HepG2 (cell line): ENCODE results near the gene C1QTNF1. TPM values are rescaled to one million over a fixed set of nuclear protein-coding genes. Genes with fewer than 3 reads are reported as not detected.
A peak's percentile ranks its signal among the peaks of the same experiment; 100 is the strongest.

ENCODE experiments used
- ATAC-seq: fragments of 200-7000 bp; cut with Tn5 transposase; 3 replicates; pipeline ENCODE4 v1.9.1; 2020; ENCODE audit warnings: mild to moderate bottlenecking, moderate library complexity
- BruUV-seq: library from RNA; stranded (reverse); fragments of 400-500 nt; replicated peaks from 2 replicates; lab custom pipeline; 2021; lab: Mats Ljungman, UMichigan
- CTCF ChIA-PET: fragments of 300-600 bp; formaldehyde crosslinking; extraction: SDS; loops from one replicate; lab custom pipeline; 2021; ENCODE audit warnings: low total read pairs, inconsistent platforms, low intra/inter-chr PET ratio; lab: Yijun Ruan, JAX
- POLR2A ChIA-PET: fragments of 350-600 bp; sonication (Branson Sonifier 250); formaldehyde crosslinking; loops from one replicate; lab custom pipeline; 2020; ENCODE audit warnings: antibody characterized with exemption, inconsistent platforms; lab: Yijun Ruan, JAX
- DNase-seq: peaks from one replicate; pipeline ENCODE4 v3.0.0-alpha.2; 2015; ENCODE audit warnings: low spot score
- FAIRE-seq: peaks from 3 replicates; lab custom pipeline; 2011; peaks lifted over from hg19 to GRCh38; lab: Jason Lieb, UNC
- H2AFZ ChIP-seq: one replicate; pipeline ENCODE4 v1.6.1; 2011; ENCODE audit warnings: low read length, inconsistent platforms
- H3K27ac ChIP-seq: fragments of 300-600 bp; 3 replicates; pipeline ENCODE4 v1.8.0; 2011; ENCODE audit warnings: mixed run types, mild to moderate bottlenecking, mixed read lengths, low read length, inconsistent platforms; ENCODE audit not compliant: insufficient read depth; ENCODE audit errors: extremely low read length
- H3K27me3 ChIP-seq, 2 experiments: fragments of 200-600 bp in 1 of 2; 2 replicates in 1 of 2; 3 replicates in 1 of 2; pipeline versions ENCODE4 v1.6.0 to v1.8.0; 2011; ENCODE audit warnings: low read length in 2 of 2, mild to moderate bottlenecking in 2 of 2, moderate library complexity in 2 of 2, inconsistent platforms in 1 of 2; ENCODE audit not compliant: insufficient read depth in 2 of 2, control insufficient read depth in 1 of 2
- H3K36me3 ChIP-seq, 2 experiments: fragments of 200-600 bp in 1 of 2; replicated peaks in 1 of 2; 2 replicates in 1 of 2; 3 replicates in 1 of 2; pipeline versions ENCODE4 v1.5.1 to v1.8.0; 2011; ENCODE audit warnings: low read length in 2 of 2, inconsistent platforms in 1 of 2; ENCODE audit not compliant: insufficient read depth in 2 of 2, control insufficient read depth in 1 of 2
- H3K4me1 ChIP-seq: 2 replicates; pipeline ENCODE4 v1.5.1; 2012; ENCODE audit warnings: low read length, inconsistent platforms; ENCODE audit not compliant: insufficient read depth
- H3K4me2 ChIP-seq: 2 replicates; pipeline ENCODE4 v1.6.0; 2011; ENCODE audit warnings: low read depth, low read length, inconsistent platforms
- H3K4me3 ChIP-seq, 3 experiments: fragments of 200-600 bp in 1 of 3; sonication (generic), shearing (Covaris generic) in 1 of 3; replicated peaks in 1 of 3; 2 replicates each; pipeline ENCODE4 v1.5.1; 2011 to 2016; ENCODE audit warnings: low read length in 3 of 3, inconsistent platforms in 2 of 3, low read depth in 2 of 3, mild to moderate bottlenecking in 2 of 3, control low read depth in 1 of 3, mixed read lengths in 1 of 3; ENCODE audit not compliant: insufficient read depth in 1 of 3
- H3K79me2 ChIP-seq: one replicate; pipeline ENCODE4 v1.6.1; 2011; ENCODE audit warnings: low read length, inconsistent platforms; ENCODE audit not compliant: insufficient read depth
- H3K9ac ChIP-seq: 2 replicates; pipeline ENCODE4 v1.6.0; 2011; ENCODE audit warnings: mild to moderate bottlenecking, low read depth, low read length, inconsistent platforms; ENCODE audit not compliant: insufficient read depth
- H3K9me3 ChIP-seq: 2 replicates; pipeline ENCODE4 v1.5.1; 2012; ENCODE audit warnings: mild to moderate bottlenecking, low read length
- H4K20me1 ChIP-seq: 2 replicates; pipeline ENCODE4 v1.6.0; 2011; ENCODE audit warnings: inconsistent platforms, mild to moderate bottlenecking, low read length, moderate library complexity; ENCODE audit not compliant: insufficient read depth
- GABPB1 ChIP-seq: IDR thresholded peaks from 2 replicates; pipeline ENCODE4 v1.6.1; 2016; ENCODE audit warnings: mild to moderate bottlenecking, missing genetic modification reagents, moderate library complexity, missing compliant biosample characterization
- GLI4 ChIP-seq: sonication (generic); formaldehyde crosslinking; IDR thresholded peaks from 2 replicates; pipeline ENCODE4 v1.5.1; 2020; ENCODE audit warnings: missing genetic modification reagents, mild to moderate bottlenecking, moderate library complexity, borderline replicate concordance
- RELA ChIP-seq: sonication (generic); formaldehyde crosslinking; IDR thresholded peaks from 2 replicates; pipeline ENCODE4 v1.4.0; 2020; ENCODE audit warnings: missing genetic modification reagents
- ZNF275 ChIP-seq: sonication (generic); formaldehyde crosslinking; IDR thresholded peaks from 2 replicates; pipeline ENCODE4 v1.8.0; 2022; ENCODE audit warnings: missing genetic modification reagents, mild to moderate bottlenecking, inconsistent platforms, borderline replicate concordance
- ZNF639 ChIP-seq: conservative IDR thresholded peaks from 2 replicates; pipeline ENCODE4 v1.6.1; 2018; ENCODE audit warnings: missing genetic modification reagents
- ZNF768 ChIP-seq: sonication (generic); formaldehyde crosslinking; IDR thresholded peaks from 2 replicates; pipeline ENCODE4 v1.4.0; 2020; ENCODE audit warnings: missing genetic modification reagents
- ZNF776 ChIP-seq: sonication (generic); formaldehyde crosslinking; IDR thresholded peaks from 2 replicates; pipeline ENCODE4 v1.4.0; 2020; ENCODE audit warnings: mild to moderate bottlenecking, missing genetic modification reagents
- ZNF878 ChIP-seq: sonication (generic); formaldehyde crosslinking; IDR thresholded peaks from 2 replicates; pipeline ENCODE4 v1.8.1; 2023; ENCODE audit warnings: mild to moderate bottlenecking, missing genetic modification reagents, moderate library complexity
- whole genome bisulfite sequencing: methylation state at CpG from one replicate; pipeline ENCODE4 v1.1.6; 2017; ENCODE audit warnings: low lambda C conversion rate; 5-methylcytosine and 5-hydroxymethylcytosine counted together
- in situ Hi-C: cut with HindIII; loops from 2 replicates; pipeline ENCODE4 v1.10.0; 2017; ENCODE audit warnings: low pct_unique_long_range_greater_than_20kb; ENCODE audit not compliant: extremely low pct_ligation_motif_present
- intact Hi-C: fragments of 100-400 bp; cut with micrococcal nuclease; formaldehyde crosslinking; loops from one replicate; pipeline ENCODE4 v1.10.0; 2022; ENCODE audit not compliant: unreplicated experiment
- polyA plus RNA-seq, 8 experiments: library from polyadenylated mRNA; depleted of rRNA in 3 of 8; stranded (reverse) in 7 of 8; unstranded in 1 of 8; fragments of >200 nt; fragmentation: Illumina TruSeq in 4 of 8; extraction: Trizol in 4 of 8; gene quantifications; 2 replicates each; pipeline versions ENCODE4 v1.2.1 to v1.2.3, GENCODE V29; 2011 to 2016; ENCODE audit warnings: low read depth in 4 of 8, missing spikeins in 1 of 8, mixed read lengths in 1 of 8; ENCODE audit not compliant: insufficient read depth in 1 of 8
- total RNA-seq, 5 experiments: library from RNA; depleted of rRNA; stranded (reverse); fragments of >200 nt; fragmentation: Illumina TruSeq; extraction: Trizol; gene quantifications; 2 replicates each; pipeline ENCODE4 v1.2.3, GENCODE V29; 2016; ENCODE audit warnings: low read depth in 1 of 5

Gene C1QTNF1
- total and polyA plus RNA-seq, 2 of the 13 experiments (the other 11 are each of a cell fraction or from before 2014, with no cell fraction given): 0.18 to 0.86 TPM

GRCh38 chr17:79041723-79042420, 17.9 kb downstream of the C1QTNF1 start:
- DNase-seq: no peak
- no peak overlapping the region for H3K9ac ChIP-seq
- BruUV-seq: no TSS peak
- ChIA-PET CTCF (interaction anchor here (1.3 to 3.1 kb wide), 5 partner anchors 14 to 56 kb away, joined by 3 to 71 read pairs (median 5); no protein-coding TSS in a partner anchor), POLR2A (interaction anchor here (1.1 to 8.8 kb wide), 3 partner anchors 9 to 21 kb away, joined by 4 to 127 read pairs (median 5); no protein-coding TSS in a partner anchor)
- intact Hi-C loops (loop anchor here (1.0 kb wide), 1 partner anchor 23 kb away; no protein-coding TSS in a partner anchor), in situ Hi-C loops (no loop called here)
- H3K4me2 ChIP-seq: no peak overlapping the region
- TF ChIP-seq GABPB1 (CRISPR knock-in tag) (0 out of 2 replicates have a peak, but pooled peaks have one; percentile 28), ZNF776 (CRISPR knock-in tag) (peak; percentile 52; the same call in 1 of the 2 replicates), ZNF275 (CRISPR knock-in tag) (no peak), ZNF639 (CRISPR knock-in tag) (0 out of 2 replicates have a peak, but pooled peaks have one; percentile 53), GLI4 (CRISPR knock-in tag) (no peak), ZNF878 (0 out of 2 replicates have a peak, but pooled peaks have one; percentile 58), RELA (CRISPR knock-in tag) (no peak), ZNF768 (CRISPR knock-in tag) (0 out of 2 replicates have a peak, but pooled peaks have one; percentile 7)
- no peak overlapping the region for H3K4me3 ChIP-seq
- no peaks in the 10 kb centered on the region for H3K79me2 ChIP-seq
- WGBS: 52% methylated on average over 22 of the region's 29 CpGs
- ATAC-seq: no peak
- no peak overlapping the region for H2AFZ ChIP-seq
- H3K4me1 ChIP-seq: peaks cover 17% of the 10 kb centered on the region; the same call in 1 of the 2 replicates
- H4K20me1 ChIP-seq: no peaks in the 10 kb centered on the region
- peaks cover 9 to 46% of the 10 kb centered on the region in 2 experiments; a peak in 4 of 5 replicates for H3K27me3 ChIP-seq
- H3K36me3 ChIP-seq: no peaks in the 10 kb centered on the region
- H3K9me3 ChIP-seq: no peaks in the 10 kb centered on the region
- FAIRE-seq: no peak
- no peak overlapping the region for H3K27ac ChIP-seq
